NOMO-1 treated with DMSO at 0.1 percent for 48 hours (cell line): ENCODE data around the gene NMNAT2.

Experiments
- DNase-seq: peaks from one replicate; lab custom pipeline; 2025; ENCODE audit not compliant: unreplicated experiment; lab: John Stamatoyannopoulos, UW

NMNAT2 gene

DNA sequence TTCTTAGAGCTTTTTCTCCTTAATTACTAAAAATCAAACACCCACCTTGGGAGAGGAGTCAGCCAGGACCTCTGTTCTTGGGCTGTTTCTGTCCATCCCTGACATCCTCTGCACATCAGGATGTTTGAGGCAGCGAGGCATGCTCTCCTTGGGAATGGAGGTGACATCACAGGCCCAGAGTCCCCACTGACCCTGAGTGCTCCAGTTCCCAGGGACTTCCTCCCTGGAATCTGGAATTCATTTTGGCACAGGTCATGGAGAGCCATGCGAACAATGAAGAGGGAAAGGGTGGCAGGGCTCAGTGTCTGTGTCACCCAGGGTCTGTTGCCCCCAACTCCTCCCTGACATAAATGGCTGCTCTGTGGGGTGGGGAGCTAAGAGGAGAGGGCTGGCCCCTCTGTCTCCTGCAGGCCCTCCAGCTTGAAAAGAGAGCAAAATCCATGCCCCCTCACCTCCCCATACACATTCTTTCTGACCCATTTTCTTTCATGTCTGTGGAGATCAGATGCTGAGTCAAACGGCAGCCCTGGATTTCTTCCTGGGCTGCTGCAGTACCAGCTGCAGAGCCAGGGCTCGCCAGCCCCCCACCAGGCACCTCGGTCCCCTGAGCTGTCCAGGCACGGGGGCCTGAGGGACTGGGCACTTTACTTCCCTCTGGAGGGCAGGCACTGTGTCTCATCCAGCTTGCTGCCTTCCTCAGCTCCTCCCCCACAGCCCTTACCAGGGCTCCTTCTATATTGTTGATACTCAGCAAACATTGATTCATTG, 102.0 kb downstream of the NMNAT2 start:
- no peak for DNase-seq

DNA sequence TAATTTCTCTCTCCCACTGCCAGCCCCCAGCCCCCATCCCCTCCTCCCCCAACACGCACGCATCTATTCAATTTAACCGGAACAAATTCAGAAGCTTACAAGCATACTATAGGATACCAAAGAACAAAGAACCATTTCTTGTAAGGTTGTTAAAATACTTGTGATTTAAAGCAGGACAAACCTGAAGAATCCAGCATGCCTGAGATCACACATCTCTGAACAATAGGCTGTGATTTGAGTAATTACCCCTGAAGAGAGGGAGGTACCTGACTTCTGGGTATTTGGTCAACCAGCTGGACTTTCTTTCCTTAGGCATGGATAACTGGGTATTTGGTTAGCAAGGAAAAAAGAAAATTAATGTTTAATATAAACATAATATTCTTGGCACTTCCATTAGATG, 105.1 kb downstream of the NMNAT2 start:
- DNase-seq = no peak

DNA sequence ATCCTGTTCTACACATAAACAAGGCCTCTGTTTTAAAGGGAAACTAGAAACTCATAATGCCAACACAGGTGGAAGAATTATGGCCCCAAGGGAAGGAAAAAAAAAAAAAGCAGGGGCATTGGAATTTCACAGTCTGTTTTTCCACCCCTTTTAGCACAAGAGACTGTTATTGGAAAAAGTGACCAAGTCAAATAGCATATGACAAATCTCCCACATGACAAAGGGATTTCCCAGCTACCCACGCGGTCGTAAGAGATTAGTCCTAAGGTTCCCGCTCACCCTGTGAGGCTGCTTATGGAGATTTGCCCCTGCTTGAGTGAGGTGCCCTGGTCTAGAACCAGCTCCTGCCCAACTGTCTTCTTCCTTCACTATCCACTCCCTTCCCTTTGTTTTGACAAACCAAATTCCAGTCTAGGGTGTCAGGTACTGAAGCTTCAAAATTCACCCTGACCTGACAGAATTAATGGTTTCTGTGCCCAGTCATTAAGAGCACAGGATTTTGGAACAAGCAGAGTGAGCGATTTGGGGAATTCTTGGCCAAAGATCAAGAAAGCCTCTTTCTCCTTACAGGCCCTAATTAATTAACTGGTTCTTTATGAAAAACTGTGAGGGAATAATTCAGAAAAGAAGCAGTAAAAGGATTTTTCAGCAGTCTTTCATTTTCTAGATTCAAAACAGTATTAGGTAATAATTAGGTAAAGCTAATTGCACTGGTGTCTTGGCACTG, 107.3 kb downstream of the NMNAT2 start:
- DNase-seq = no peak

DNA sequence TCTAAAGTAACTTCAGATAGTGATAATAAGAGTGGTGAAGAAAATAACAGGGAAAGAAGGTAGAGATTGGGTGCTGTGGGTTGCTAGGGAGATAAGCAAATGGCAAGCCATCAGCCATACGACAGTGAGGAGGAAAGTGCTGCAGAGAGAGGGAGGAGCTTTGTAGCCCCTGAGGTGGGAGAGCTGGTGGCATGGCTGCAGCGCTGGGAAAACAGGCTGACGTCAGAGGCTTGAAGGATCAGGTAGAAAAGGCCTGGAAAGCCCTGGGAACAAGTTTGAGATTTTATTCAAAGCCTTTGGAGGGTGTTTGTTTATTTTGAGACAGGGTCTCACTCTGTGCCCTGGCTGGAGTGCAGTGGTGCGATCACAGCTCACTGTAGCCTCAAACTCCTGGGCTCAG, 109.5 kb downstream of the NMNAT2 start:
- no peak for DNase-seq

DNA sequence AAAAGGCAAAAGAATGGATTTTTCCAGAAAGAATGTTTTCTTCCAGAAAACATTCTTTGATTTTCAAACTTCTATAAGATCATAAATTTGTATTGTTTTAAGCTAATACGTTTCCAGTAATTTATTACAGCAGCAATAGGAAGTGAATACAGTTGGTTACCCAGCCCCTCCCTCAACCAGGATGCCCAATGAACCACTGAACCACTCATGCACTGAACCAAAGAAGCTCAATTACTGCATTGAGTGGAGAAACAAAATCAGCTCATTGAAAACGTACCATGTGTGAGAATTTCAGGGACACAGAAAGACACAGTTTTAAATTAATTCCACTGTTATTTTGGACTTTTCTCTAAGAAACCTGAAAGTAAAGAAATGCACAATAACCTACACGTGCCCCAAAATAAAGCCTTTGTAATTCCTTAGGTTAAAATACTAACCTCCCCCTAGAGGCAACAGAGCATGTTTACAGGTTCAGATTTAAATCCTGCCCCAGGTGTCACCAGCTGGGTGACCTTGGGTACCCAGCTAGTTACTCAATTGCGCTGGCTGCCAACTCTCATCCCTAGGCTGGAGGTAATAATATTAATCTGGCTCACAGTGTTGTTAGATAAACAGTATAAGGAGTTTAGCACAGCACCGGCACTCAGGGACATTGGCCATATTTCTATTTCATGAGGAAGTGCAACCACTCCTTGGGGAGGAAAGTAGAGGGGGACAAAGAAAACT, 111.7 kb downstream of the NMNAT2 start:
- no peak for DNase-seq

DNA sequence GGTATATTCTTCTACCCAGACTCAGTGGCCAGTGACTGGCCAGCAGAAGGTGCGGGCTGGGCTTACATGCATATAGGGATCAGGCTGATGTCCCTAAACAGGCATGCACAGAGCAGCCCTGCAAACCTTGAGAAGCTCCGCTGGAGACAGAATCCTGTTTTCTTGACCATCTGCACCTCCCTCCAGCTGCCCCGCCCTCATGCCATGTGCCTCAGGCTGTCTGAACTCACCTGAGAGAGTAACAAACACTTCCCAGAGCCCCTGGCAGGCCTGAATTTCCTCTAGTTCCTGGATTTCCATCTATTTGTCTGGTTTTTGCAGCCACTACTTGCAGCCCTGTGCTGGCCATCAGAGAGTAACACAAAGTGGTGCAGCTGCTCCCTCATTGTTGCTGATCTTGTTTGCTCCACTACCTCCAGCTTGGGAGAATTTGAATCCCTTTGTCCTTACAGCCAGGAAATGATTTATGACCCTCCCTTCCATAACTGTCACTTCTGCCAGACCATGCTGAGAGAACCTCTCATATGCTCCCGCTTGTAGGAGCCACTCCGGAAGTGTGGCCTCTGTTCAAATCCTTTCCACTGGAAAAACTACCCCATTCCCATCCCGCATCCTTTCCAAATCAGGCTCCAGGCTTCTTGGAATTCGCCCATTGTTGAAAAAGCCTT, 113.6 kb downstream of the NMNAT2 start:
- DNase-seq = no peak

DNA sequence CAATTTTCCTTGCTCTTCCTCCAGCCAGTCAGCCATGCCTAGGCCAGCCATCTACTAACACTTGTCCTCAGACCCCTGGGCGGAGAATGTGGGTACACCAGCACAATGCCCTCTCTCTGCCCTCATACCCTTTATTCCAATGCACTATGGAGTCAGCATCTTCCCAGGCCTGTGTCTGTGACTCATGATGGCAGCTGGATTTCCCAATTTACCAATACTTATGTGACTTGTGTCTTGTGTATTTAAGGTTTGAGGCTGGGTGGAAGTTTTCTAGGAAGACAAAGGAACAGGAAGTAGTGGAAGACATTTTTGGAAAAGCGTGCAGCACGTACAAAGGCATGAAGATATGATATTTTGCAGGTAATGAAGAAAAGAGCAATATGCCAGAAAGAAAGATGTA, 114.3 kb downstream of the NMNAT2 start:
- no peak for DNase-seq

DNA sequence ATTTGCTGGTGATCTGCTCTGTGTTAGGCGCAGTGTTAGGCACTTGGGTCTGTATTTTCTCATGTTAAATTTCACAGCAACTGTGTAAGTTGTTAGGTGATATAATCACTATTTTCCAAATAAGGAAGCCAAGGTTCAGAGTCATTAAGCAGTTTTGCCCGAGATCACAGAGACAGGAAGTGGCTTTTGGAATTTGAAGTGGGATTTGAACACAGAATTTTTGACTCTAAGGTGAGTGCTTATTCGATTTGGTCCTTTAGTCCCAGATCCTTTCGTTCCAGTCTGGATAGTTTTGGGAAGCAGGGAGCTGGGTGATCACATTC, 114.9 kb downstream of the NMNAT2 start:
- DNase-seq = no peak

DNA sequence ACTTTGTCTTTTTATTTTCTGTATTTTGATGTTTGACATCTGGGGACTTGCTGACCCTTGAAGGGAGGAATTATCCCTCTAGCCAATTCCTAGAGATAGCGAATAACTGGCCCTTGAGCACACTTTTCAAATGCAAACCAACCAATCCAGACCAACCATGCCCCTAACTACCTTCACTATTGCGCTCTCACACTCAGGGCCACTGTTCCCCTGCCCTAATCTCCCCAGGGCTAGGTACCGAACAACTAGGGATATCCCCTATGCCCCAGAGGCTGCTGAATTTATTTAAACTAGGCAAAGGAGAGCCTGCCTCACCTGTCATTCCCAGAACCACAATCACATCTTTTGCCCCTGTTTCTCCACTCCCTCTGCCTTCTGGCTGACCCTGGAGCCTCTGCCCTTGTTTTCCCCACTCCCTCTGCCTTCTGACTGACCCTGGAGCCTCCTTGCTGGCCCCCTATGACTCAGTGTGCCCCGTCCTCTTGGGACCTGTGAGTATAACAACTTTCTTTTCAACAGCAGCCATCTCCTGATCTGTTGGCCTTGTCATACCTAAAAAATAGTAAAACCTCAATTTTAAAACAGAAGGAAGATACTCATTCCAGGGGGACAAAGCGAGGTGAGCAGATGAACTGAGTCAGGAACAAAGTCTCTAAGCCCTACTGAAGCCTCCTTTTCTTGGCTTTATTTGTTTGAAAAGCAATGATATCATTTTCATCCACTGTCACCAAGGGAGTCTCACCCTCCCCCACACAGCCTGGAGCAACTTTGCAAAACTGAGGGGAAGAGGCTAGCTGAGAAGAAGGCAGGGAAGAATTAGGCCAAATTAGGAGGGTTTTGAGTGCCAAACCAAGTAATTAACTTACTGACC, 115.5 kb downstream of the NMNAT2 start:
- no peak for DNase-seq

DNA sequence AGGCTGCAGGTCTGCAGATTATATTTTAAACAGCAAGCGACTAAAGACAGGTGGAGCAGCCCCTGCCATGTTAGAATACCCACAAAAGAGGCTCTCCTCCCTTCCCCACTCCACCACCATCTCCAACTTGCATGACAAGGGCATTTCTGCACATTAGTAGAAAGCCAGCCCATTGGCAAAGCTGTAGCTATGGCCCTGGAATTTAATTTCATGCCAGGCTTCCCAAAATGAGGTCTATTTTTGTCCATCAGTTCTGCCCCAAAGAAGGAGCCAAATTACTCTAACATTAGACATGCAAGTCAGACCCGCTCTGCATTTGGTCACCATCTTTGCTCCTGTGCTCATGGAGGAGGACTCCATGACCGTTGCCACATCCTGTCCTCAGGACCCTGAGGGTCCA, 116.9 kb downstream of the NMNAT2 start:
- DNase-seq = no peak

DNA sequence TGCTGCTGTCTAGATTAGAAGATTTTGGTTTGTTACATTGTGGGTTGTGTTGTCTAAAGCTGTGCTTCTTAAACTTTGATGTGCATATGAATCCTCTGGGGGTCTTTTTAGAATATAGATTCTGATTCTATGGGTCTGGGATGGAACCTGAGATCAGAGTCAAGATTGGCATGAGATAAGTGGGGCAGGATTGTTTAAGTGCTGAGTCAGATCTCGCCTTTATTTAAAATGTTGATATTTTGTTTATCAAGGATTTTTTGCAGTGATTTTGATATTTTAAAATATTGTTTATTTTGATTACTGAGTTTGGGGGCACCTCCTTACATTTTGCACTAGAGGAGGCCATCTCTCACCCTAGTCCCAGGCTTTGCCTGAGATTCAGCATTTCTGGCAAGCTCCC, 117.4 kb downstream of the NMNAT2 start:
- DNase-seq = no peak

DNA sequence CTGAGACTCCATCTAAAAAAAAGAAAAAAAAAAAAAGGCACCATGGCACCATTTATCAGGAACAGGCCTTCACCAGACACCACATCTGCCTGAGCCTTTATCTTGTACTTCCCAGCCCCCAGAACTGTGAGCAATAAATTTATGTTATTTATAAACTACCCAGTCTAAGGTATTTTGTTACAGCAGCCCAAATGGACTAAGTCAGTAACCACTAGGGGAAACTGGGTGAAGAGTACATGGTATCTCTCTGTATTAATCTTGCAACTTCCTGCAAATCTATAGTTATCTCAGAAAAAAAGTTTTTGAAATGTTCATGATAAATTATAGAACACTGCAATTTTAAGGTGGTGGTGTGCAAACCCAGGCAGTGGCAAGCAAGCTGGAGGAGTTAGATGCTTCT, 117.8 kb downstream of the NMNAT2 start:
- no peak for DNase-seq

DNA sequence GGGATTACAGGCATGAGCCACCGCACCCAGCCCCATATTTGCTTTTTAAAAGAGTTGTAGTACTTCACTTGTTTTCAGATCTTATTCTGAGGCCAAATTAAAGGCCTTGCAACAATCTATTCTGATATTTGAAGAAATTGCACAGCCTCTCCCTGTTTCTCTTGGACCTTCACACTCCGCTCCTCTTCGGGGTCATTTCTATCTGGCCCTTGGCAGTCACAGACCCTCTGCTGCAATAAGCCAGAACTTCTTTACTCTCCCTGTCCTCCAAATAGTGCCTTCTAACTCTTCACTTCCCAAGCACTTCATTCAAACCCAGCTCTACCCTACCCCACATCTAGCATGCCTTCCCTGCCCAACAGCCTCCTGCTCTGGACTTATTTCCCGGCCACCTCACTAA, 121.4 kb downstream of the NMNAT2 start:
- DNase-seq = no peak

DNA sequence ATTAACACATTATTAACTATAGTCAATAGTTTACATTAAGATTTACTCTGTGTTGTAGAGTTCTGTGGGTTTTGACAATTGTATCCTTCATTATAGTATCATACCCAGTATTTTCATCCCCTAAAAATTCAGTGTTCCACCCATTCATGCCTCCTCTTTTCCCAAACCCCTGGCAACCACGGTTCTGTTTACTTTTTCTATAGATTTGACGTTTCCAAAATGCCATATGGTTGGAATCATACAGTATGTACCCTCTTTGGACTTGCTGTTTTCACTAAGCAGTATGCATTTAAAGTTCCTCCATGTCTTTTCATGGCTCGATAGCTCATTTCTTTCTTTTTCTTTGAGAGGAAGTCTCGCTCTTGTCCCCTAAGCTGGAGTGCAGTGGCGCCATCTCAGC, 122.7 kb downstream of the NMNAT2 start:
- DNase-seq = no peak

DNA sequence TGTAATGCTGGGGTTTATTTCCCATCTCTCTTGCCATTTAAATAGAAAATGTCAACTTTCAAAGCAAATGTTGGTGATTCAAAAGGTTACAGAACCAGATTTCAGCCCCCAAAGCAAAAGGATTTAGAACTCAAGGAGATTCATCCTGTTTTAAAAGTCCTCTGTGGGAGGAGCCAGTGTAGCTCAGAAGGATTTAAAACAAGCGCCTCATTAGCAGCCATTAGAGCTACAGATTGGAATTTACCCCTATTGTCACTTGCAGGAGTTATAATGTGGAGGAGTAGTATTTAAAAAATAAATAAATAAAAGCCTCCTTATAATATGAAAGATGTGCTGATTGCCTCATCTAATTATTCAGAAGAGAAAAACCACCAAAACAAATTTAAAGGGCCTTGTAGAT, 124.3 kb downstream of the NMNAT2 start:
- no peak for DNase-seq

DNA sequence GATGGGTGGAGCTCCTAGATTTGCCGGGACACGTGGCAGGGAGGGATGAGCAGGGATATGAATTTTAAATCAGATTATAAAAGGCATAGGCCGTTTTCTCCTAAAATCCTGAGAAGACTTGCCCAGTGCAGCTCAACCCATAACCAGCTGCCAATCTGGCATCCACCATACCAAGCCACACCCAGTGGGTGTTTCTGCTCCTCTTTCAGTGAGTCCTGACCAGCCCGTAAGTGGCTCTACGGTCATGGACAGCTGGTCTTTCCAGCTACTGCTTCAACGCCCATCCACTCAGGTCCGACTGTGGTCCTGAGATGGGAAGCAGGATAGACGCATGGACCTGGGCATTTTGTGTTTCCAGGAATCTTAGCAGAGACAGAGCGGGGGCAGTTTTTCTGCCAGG, 124.9 kb downstream of the NMNAT2 start:
- DNase-seq = no peak

DNA sequence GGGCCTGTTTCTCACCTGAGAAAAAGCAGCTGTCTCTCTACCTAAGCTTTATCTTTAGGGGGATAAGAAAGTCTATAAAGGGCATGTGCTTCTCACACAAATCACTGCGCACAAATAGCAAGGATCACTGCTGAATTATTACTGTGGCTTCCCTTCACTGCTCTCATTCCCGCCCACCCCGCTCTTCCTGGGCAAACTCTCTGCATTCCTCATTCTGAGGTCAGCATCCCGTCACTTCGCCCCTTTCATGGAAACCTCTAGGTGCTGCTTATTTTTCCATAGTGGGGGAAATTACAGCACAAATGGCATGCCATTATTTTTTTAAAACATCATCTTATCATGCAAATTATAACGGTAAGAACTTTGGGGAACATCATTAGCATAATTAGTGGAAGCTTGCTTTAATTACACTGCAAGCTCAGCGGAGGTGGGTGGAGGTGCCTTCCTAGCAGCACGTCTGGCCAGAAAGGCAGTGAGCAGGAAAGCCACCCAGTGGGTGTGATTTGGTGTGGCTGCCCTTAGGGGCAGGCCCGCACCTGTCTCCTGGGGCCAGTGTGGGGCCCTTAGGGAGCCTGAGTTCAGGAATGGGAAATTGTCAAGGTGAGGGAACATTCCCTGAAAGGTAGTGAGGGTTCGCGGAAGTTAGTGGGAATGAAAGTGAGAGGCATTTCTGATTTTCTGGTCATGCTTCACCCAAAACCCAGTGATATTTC, 126.2 kb downstream of the NMNAT2 start:
- no peak for DNase-seq

DNA sequence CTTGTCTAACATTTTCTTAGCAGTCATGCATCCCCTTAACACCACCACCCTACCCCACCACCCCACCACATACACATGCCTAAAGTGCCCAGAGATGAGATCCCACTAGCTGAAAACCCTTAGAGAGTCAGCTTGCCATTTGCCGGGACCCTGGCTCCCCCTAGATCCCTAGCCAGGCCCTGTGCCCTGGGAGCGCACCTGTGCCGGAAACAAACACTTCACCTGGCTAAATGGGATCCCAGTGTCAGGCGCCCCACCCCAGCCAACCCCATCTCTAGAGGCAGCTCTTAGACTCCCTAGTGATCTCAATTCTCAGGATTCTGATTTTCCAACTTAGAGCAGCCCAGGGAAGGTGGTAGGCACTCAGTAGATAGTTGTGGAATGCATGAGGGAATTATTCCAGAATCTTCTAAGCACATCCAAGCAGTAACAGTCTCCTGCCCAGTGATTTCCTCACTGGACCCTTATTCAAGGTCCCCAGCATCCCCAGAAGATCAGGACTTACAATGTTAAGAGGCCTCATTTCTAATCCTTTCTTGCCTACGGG, 126.9 kb downstream of the NMNAT2 start:
- DNase-seq = no peak

DNA sequence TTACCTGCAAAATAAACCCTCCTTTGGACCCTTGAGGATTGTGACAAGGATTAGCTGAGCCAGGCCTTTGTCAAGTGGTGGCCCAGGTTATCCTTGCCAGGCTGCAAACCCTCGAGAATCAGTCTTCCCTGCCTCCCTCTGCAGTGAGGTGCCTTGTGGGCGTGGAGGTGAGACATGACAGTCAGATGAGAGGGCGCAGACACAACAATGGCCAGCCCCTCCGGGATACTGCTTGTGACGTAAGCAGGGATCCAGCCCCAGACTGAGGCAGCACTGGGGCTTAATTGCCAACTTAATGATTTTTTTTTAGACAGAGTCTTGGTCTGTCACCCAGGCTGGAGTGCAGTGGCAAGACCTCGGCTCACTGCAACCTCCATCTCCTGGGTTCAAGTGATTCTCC, 127.6 kb downstream of the NMNAT2 start:
- no peak for DNase-seq

DNA sequence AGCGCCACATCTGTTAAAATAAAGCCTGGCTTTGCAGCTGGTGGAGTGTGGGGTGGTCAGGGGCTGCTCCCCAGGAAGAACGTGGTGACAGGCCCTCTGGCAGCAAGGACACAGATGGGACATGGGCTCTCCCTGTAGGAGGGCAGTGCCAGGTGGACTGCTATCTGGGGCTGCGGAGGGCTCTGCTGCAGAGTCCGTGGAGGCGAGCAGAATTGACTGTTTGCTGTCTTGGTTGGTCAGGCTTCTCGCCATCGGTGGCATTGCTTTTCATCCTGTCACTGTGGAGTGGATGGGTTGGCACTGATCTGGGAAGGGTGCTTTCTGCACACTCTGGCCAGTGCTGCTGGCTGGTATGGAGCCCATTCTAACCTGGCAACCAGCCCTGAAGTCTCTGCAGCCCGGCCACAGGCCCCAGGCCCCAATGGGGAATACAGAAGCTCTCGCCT, 129.1 kb downstream of the NMNAT2 start:
- DNase-seq = no peak
